Hepatic stellate cell (primary cell): ENCODE results near the gene FERMT3.

Experiments
- DNase-seq: peaks from one replicate; pipeline ENCODE4 v3.0.0; 2011; ENCODE audit warnings: low spot score

Gene FERMT3

DNA sequence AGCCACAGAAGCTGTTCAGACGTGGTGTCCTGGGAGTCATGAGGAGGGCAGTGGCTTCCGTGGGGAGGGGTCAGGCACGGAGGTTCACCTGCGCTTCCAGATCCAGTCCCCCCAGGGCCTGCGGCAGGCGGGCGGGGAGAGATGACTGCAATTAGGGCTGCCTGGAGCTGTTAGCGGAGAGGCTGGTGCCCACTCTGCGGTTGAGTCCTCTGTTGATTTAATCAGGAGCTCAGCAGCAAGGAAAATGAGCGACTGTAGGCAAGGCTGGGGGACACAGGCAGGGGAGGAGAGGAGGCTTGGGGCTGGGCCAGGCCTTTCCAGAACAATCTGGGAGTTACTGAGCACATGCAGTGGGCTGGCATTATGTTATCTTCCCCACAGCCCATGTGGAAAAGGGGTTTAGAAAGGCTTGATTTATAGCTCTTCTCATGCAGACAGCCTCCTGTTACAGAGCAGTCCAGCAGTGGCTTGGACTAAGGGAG is 57.9 kb downstream of the FERMT3 start:
- no peak for DNase-seq

DNA sequence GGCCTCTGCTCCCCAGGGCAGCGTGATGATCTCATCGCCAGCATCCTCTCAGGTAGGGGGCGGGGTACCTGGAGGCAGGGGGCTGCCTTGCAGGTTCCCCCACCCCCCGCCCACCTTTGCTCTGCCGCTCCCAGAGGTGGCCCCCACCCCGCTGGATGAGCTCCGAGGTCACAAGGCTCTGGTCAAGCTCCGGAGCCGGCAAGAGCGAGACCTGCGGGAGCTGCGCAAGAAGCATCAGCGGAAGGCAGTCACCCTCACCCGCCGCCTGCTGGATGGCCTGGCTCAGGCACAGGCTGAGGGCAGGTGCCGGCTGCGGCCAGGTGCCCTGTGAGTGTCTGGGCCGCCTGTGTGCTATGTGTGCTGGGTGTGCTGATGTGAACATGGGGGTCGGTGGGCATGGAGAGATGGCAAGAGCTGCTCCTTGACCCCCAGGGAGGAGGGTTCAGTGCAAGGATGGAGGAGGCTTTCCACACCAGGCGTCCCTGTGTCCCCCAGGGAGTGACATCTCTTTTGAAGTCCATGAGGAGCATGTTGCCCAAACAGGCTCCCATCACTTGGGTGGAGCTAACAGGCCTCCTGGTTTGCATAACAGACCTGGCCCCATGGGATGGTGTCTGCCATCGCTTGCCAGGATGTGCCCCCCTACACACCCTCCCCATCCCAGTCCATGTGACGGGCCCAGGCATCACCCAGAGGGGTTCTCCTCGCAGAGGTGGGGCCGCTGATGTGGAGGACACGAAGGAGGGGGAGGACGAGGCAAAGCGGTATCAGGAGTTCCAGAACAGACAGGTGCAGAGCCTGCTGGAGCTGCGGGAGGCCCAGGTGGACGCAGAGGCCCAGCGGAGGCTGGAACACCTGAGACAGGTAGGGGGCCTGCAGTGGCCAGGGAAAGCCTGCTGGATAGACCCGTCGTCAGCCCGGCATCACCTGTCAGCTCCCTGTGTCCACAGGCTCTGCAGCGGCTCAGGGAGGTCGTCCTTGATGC is 58.9 kb downstream of the FERMT3 start:
- no peak for DNase-seq

DNA sequence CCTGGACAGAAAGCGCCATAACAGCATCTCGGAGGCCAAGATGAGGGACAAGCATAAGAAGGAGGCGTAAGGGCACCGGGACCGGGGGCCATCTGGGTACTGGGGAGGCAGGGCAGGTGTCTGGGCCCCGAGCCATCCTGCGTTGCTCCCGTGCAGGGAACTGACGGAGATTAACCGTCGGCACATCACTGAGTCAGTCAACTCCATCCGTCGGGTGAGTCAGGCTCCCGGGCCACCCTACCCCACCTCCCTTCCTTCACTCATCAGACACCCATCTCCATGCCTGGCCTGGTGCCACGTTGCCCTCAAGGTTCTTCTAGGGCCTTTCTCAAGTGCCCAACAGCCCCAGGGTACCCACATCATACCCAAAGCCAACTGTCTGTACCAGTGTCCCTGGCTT is 59.8 kb downstream of the FERMT3 start:
- DNase-seq: no peak

DNA sequence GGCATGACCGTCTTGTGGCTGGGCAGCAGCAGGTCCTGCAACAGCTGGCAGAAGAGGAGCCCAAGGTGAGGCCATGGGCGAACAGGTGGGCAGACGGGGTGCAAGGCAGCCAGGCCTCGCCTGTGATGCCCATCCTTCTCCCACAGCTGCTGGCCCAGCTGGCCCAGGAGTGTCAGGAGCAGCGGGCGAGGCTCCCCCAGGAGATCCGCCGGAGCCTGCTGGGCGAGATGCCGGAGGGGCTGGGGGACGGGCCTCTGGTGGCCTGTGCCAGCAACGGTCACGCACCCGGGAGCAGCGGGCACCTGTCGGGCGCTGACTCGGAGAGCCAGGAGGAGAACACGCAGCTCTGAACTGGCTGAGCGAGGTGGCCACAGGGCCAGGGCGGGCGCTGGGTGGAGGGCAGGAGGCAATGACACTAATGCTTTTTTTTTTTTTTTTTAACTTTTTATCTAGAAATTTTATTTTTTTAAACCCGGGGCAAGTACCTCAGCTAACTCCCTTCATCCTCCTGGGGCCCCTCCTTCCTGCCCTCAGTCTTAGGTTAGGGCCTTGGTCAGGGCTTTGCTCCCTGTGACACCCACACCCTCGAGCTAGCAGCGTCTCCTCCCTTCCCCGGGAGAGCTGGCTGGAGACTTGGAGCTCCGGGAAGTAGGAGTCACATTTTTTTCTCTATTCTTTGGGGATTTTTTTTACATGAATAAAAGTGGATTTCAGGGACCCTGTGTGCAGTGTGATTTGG is 60.9 kb downstream of the FERMT3 start:
- no peak for DNase-seq

DNA sequence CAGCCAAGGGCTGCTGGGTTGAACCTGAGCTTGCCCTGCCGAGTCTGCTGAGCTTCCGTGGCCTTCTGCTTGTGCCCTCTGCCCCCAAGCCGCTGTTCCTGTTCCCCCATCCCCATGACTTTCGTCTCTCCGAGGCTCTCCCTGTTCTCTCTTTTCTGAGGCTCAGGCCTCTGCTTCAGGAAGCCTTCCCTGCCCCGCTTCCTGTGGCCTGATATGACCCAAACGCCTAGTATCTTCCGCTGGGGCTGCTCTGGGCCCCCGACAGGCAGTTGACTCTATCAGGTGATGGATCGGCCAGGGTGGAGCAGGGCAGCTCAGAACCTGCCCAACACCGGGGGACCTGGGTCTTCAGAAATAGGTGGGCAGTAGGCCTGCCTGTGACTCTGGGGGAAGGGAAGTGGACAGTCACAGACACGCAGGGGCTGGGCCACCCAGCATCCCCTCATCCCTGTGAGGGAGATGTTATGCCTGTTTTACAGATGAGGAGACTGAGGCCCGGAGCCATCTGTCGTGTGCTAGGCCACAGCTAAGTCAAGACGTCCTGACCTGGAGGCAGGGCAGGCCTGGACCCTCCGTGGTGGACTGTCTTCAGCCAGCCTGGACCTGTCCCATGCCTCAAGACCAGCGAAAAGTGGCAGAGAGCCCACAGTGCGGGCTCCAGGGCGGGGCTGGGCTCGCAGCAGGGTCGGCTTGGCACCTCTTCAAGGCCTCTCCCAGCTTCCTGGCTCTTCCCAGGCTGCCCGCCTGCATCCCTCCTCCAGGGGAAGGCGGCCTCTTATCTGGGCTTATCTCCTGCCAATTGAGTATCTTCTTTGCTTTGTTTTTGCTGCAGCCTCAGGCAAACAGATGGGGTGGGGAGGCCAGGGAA is 61.7 kb downstream of the FERMT3 start:
- DNase-seq: peak; percentile 35

GRCh38 chr11:64268893-64269539 is 62.5 kb downstream of the FERMT3 start:
- peak; percentile 57 for DNase-seq

GRCh38 chr11:64269540-64270220 is 63.2 kb downstream of the FERMT3 start:
- peak; percentile 93 for DNase-seq
